Stimulated activated naive CD4-positive, alpha-beta T cell (primary cell): ENCODE results near the gene TFEB.
A peak's percentile ranks its signal among the peaks of the same experiment; 100 is the strongest.

Experiments
- DNase-seq, 6 experiments: peaks; one replicate each; lab custom pipeline; 2025; lab: John Stamatoyannopoulos, UW

Gene TFEB

DNA sequence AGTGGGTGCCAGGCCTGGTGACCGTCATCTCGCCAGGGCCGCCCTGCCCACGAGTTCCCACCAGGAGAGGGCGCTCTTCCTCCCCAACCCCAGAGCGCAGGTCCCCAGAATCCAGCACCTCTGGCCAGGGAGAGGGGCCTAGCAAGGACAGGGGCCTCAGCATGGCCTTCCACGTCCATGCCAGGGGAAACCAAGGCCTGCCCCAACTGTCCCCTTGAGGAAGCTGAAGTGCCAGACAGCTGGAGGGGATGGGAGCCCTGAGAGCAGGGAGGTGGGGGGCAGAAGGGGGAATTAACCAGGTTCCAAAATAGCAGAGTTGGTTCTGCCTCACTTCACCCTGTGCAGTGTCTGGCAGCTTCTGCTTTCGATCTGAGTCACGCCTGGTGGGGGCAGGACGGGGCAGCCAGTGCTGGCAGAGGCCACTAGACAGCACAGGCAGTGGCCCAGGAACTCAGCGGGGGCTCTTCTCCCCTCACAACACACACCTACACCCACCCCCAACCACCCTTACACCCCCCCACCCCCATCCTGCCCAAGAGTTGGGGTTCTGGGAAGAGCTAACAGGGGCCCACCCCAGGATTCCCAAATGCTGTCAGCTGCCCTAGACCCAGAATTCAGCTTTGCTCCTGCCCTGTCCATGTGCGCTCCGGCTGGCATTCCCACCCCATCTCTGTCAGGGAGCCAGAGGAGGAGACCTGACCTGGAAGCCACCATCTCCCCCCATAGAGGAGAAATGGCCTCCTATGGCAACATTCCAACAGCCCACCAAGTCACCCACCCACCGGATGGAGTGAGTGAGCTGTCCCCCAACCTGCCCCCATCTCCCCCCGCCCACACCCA, 29.2 kb downstream of the TFEB start:
- DNase-seq, result no peak

DNA sequence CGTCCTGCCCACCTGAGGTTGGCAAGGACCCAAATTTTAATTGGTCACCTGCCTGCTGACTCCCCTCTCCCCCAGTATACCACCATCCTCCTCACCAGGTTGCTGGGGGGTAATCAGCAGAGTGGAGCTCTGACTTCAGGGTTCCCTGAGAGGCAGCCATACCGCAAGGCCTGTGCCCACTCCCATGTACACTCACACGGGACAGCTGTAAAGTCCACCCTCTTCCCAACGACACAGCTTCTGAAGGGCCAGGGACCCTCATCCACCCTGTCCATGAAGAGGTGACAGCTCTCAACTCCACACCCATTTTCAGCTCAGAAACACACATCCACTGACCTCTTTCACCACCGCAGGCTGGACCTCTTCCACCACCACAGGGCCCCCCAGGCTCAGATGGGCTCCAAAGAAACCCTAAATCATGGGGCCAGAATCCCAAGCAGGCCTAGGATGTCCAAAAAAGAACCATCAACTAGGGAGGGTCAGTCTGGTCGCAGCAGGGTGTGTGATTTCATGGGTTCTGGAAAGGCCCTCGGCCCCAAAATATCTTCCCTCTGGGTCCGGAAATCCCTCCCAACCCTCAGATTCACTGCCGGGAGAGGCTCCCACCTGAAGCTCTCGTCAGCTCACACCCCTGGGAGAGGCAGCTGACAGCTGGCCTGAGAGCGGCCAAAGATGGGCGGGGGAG, 30.0 kb downstream of the TFEB start:
- no peak for DNase-seq

DNA sequence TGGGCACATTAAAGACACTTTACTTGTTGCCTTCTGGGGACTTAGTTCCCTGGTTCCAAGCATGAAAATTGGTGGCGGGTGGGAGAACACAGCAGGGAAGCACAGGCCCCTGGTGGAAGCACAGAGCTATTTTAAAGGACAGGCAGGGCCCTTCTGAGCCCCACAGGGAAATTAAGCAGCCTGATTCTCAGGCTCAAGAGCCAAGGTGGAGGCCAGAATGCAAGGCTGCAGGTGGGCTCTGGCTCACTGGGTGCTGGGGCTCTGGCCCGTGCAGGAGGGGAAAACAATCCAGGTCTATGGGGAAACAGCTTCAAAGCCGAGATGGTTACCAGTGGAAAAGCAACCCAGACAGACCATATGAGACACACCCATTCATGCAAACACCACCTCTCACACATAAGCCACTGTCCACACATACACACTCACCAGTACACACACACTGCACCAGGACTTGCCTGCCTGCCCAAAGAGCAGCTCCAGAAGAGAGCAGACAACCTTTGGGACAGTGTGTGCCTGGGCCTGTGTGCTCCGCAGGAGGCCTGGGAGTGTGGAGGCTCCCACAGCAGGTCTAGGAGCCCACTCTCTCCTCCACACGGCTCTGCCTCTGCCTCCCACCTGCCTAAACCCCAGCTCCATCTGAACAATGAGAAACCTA, 30.6 kb downstream of the TFEB start:
- DNase-seq, result no peak

DNA sequence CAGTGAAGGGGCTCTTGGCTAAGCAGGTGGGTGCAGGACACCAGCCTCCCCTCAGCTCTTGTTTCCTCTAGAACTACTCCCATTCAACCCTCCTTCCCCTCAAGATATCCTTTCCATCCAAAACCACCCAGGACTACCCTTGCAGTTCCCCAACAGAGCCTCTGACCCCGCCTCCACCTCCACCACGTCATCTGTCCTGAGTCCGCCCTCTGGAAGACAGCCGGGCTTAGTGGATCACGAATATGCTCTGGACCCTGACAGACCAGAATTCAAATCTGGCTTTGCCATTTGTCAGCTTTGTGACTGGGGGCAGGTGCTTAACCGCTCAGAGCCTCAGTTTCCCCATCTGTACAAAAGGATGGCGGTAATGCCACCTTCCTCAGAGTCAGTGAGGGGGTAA, 31.4 kb downstream of the TFEB start:
- DNase-seq, result no peak

DNA sequence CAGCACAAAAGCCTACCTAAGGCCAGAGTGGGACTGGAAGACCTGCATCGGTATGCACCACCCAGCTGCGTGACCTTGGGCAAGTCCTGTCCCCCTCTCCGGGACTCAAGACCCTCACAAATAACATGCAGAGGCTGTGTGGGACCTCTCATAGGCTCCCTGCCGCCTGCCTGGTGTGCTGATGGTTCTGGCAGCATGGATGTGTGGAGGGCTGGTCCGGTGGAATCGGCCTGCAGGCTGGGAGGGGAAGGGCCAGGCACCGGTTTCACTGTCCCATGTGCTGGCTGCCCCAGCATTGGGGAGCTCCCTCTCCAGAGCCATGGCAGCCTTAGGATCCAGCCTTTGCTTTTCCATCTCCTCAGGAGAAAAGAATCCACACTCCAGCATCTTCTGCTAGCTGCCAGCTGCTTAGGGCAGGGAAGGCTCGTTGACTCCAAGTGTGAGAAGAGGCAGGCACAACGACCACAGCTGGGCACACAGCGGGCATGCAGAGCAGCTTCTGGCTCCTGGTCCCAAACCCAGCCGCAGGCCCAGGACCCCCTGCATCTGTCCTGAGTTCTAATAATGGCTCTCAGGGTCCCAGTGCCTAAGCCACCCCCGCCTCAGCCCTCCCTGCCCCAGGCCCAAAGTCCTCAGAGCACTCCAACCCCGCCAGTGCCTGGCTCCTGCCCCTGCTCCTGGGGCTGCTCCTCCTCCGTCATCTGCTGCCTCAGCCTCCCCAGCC, 32.5 kb downstream of the TFEB start:
- DNase-seq, result no peak

DNA sequence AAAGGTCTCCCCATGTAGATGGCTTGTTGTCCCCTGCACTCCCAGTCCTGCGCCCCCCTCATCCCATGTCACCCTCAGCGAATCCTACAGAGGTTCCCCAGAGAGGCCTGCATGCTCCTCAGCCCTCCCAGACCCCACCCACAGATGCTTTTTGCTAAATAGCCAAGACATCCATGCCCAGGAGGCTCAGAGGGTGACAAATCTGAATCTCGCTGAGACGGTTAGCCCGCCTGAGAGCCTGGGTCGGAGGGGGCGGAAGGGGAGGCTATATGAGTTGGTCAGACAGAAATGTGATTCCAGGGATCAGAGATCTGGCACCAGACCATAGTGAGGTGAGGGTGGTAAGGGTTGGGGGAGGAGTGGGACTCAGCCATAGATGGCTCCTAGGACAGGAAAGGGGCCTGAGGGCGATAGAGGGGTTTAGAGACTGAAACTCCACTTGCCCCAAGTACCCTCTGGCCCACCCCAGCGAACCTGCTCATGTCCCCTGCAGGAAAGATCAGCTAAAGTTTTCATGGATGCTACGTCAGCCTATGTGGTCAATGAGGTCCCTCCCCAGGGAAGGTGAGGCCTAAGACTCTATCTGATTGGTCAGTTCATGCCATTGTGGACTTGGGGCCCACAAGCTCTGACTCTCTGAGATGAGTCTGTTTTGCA, 33.2 kb downstream of the TFEB start:
- peak in 3 of 6 experiments; percentile 3 to 12 (median 6) for DNase-seq

DNA sequence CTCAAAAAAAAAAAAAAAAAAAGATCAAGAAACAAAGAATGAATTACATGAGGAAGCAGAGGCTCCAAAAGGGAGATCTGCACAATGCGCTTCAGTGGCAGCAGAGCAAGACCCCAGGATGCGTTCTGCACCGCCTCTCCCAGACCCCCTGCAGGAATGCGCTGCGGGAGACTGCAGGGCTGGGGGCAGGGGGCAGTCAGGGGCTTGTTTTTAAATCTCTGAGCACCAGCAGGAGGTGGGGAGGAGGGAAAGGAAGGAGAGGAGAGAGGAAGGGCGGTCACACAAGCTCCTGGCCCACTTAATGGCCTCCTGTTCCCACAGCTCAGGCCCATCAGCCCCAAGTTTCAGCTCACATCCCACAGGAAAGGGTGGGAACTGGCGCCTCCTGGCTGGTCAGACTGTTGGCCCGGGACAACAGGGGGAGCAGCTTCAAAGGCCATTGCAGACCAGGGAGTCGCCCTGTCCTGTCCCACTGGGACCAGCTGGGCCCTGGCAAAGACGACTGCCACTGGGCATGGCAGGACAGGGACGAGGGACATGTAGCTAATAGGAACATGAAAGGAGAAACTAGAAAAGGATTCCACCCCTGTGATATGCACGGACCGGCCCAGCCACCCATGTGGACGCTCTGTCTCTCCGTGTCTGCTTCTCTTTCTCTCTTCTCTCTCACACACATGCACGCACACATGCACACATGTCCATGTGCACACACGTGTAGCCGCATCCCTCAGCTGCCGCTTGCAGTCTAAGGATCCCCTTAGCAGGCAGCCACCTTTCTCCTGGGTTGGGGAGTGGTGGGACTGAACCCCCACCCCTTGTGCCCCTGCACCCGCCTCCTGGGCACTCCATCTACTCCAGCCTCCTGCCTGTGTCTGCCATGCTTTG, 34.7 kb downstream of the TFEB start:
- no peak for DNase-seq

DNA sequence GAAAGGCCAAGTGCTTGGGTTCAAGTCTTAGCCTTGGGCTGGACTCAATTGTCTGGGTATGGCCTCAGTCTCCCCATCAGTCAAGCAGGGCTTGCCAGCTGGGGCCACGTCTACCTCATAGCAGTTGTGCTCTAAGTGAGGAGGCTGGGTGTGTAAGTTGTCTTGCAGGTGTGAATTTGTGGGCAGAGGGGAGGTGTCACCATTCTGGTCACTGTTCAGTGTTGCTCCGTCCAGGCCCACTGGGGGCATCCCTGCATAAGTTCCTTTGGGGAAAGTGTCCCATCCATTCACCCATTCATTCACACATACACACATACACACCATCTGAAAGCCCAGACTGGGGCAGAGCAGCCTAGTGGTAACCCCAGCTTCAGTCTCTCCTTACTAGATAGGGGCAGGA, 36.3 kb downstream of the TFEB start:
- DNase-seq, result no peak

DNA sequence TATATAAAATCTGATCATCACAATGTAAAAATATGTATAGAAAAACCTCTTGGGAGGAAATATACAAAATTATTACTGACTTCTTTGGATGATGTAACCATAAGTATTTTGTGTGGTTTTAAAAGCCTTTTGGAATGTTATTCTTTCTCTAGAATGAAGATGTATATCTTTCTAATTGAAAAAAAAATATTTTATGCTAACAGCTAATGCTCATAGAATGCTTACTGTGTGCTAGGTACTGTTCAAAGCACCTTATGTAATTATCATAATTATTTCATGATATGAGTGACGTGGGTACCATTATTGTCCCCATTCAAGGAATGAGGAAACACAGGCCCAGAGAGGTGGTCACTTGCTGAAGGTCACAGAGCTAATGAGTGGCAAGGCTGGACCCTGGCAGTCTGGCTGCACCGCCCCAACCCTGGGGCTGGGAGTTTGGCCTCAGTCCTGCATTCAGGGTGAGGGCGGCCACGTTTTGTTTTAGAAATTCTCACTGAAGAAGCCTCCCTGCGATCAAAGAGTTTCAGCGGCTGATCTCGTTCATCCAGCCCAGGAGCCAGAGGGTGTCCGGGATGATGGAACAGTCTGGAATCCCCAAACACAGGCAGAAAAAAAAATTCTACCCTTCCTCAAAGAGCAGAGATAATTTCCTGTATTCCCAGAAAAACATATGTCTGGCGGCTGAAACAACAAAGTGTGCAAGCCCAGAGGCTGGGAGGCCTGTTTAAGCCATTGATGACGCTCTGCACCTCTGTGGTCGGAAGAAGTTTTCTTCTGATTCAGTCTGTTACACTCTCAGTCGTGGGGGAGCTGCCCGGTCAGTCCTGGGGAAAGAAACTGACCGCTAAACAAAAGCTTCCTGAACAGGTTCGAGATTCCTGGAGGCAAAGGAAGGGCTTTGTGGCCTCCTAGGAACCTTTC, 37.3 kb downstream of the TFEB start:
- DNase-seq, result no peak

DNA sequence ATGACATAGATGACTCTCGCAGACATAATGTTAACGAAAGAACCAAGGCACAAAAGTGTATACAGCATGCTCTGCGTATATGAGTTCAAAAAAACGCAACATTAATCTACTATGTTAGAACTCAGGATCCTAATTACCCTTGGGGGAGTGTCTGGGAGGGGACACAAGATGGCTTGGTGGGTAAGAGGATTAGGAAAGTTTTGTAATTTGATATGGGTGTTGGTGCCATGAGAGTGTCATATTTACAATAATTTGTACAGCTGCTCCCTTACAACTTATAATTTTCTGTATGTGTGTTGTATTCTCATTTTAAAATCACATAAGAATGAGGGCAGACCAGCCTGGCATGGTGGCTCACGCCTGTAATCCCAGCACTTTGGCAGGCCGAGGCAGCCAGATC, 38.6 kb downstream of the TFEB start:
- DNase-seq, result no peak

DNA sequence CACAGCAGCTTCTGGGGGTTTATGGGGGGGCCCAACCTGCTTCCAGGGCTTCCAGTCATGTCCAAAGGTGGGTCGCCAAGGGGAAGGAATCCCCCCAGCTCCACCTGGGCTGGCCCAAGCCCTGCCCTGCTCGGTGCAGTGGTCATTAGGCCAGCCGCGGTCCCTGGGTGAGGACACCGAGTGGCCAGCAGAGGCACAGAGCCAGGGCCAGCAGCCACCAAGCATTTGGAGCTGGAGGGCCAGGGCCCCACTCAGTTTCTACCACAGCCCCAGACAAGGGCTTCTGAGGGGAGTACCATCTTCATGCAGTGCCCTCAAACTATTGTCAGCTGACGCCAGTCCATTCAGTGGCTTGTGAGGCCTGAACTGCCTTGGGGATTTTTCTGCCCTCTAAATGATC, 39.6 kb downstream of the TFEB start:
- no peak for DNase-seq

DNA sequence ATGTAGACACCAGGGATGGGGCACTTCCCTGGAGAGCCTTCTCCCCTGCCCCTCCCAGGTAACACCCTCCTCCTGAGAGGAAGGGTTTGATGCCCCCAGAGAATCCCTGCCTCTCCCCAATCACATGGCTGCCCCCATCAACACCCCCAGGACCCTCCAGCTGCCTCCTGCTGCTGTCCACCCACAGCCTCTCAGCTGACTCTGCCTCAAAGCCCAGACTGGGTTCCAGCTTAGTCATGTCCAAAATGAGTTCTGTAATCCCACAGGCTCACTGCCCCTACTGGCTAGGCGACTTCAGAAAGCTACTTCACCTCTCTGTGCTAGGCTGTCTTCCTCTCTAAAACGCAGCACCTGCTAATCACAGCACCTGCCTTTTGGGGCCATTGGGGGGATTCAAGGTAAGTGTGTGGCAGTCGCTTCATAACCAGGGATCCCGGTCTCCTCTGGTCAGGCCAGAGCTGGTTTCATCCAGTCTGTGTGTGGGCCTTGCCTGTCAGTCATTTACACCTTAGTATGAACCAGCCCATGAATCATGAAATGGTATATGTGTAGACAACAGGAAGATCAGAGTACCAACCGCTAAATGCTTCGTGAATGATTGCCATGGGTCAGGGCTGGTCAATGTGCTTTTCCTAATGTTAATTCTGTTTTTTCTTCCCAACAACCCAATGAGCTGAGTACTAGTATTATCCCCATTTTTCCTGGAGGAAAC, 40.4 kb downstream of the TFEB start:
- DNase-seq, result no peak

DNA sequence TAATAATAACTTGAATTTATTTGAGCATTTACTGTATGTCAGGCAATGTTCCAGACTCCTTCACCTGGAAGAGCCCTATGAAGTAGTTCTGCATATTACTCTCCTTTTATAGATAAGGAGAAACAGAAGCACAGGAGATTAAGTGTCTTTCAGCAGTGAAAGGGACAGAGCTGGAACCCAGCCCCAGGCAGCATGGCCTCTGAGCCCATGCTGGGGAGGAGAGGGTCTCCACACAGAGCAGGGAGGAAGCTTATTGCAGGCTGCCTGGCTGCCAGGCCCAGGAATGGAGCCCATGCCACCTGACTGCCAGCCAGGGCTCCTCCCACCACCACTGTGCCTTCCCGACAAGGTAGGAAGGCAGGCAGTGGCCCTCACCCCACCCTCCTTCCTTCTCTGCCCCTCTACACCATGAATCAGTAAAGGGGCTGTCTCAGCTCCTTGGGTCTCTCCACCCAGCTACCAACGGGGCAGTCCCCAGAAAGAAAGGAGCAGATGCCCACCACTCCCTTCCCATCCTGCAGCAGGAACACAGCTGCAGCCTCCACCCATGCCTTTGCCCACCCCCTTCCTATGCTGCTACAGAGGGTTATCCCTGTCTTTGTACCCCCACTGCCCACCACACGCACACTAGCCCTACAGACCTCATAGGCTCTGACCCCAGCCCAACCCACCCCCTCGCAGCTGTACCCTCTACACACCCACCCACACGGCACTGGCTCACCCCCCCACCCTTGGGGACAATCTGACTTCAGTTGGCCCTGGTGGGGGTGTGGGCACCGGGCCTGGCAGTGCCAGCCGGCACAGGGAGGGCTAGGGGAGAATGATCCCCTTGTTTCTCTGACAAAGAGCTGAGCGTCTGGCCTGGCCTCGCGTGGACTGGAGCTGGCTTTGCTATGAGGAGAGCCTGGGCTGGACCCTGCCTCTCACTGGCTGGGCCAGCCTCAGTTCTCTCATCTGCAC, 41.8 kb downstream of the TFEB start:
- DNase-seq, result no peak

DNA sequence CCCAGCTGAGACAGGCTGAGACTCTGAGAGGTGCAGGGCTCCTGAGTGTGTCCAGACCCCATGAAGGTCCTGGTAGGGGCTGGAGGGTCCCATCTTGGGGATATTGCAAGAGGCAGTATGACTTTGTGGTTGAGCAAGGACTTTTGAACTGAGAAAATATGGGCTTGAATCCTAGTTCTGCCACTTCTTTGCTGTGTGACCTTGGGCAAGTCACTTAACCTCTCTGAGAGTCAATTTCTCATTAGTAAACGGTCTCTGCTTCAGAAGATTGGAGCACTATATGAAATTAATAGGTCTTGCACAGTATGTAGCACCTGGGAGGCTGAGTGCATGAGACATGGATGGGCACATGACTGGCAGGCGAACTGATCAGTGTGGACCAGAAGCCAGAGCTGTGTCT, 42.7 kb downstream of the TFEB start:
- no peak for DNase-seq

DNA sequence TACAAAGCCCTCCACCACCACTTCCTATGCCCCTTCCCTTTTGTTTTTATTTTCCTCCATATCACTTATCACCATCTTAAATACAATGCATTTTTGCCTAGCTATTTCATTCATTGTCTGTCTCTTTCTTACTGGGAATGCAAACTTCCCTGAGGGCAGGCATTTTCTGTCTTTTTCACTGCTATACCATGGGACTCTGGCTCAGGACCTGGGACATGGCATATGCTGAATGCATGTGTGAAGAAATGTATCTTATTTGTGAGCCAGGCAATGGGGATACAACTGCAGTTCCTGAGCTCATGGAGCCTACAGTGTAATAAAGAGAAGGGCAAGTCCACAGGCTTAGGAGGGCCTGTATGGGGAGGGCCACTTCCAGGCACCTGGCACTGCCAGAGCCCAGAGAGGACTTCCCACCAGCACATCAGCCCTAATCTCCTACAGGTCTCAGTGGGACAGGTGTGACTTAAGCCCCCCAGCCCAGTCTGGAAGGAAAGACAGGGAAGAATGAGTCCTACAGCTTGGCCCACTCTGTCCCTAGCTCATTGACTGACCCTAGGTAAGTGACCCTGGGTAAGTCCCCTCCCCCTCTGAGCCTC, 43.2 kb downstream of the TFEB start:
- no peak for DNase-seq

DNA sequence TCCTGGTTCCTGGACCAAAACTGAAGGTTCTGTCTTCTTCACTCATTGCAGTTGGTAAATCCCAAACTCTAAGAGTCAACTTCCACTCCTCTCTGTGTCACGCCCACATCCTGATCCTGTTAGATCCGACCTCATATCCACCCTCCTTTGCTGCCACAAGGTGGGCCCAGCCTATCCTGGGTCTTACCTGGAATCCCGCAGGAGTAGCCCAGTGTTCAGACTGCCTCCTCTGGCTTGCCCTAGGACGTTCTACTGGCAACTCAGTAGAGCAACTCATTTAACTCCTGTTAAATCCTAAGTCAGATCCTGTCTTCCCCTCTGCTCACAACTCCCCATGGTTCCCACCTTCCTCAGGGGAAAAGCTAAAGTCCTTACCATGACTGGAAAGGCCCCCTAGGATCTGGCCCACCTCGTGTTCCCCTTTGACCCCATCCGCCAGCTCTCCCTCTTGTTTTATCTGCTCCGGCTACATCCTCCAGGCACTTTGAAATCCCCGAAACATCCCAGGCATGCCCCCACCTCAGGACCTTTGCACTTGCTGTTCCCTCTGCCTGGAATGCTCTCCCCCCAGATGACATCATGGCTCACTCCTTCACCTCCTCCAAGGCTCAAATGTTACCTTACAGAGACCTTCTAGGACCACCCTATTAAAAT, 43.9 kb downstream of the TFEB start:
- no peak for DNase-seq
